ENCODE data around the gene GTF2H2C.
"Not testable (repeated sequence)": the region's sequence is repeated elsewhere in the genome, so short reads cannot be mapped to it uniquely, and the experiment has no call there.

GTF2H2C gene

DNA sequence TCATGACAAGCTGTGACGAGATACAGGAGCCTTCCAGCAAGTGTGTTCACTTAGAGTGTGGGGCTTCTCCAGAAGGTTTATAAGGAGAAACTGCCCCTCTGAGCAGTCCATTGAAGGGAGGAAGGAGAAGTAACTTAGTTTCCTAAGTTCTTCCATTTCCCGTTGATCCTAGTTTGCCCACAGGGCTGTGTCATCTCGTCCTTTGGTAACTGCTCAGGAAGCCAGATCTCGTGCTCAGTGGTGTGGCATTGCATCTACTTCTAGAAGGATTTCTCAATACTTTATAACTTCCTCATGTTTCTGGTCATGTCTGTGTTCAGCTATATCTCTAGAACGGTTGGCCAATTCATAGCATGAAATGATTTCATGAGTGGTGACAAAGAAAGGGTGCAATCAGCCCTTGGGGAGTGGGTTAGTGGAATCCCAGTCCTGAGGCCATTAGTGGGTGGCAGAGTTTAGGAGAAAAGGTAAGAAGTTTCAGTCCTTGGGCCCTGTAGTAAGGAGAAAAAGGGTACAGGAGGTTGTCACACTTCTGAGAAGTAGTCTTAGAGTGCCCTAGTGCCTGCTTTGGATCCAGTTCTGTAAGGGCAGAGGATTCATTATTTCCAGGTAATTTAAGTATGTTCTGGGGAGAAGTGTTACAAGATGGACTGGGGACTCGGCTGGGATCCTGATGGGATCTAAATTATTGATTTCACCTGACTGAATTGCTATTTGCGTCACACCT is 36.3 kb downstream of the GTF2H2C start:
- not testable (repeated sequence) for H3K27me3 ChIP-seq (ENCODE audit: insufficient read depth, poor library complexity, severe bottlenecking); H3K4me1 ChIP-seq (ENCODE audit: insufficient read depth, poor library complexity, severe bottlenecking); H3K9me3 ChIP-seq (ENCODE audit: severe bottlenecking); DNase-seq (ENCODE audit: low spot score); H3K27ac ChIP-seq (ENCODE audit: poor library complexity, severe bottlenecking); ATAC-seq (ENCODE audit: low read depth); H3K36me3 ChIP-seq (ENCODE audit: low read depth); H3K4me3 ChIP-seq (ENCODE audit: severe bottlenecking)

DNA sequence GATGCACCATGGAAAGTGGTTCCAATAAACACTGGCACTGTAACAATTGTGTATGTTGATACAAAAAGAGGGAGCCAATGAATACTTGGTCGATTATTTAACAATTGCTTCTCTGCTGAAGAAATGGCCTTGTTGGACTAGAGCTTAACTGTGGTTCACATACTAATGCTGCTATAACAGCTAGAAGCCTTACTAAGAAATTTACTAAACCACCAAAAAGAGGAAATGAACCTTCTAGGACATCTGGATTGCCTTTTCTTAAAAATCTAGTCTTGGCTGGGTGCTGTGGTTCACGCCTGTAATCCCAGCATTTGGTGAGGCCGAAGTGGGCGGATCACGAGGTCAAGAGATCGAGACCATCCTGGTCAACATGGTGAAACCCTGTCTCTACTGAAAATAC is 42.0 kb downstream of the GTF2H2C start:
- H3K36me3 ChIP-seq (ENCODE audit: low read depth); H3K27me3 ChIP-seq (ENCODE audit: insufficient read depth, poor library complexity, severe bottlenecking); H3K4me1 ChIP-seq (ENCODE audit: insufficient read depth, poor library complexity, severe bottlenecking); DNase-seq (ENCODE audit: low spot score); H3K4me3 ChIP-seq (ENCODE audit: severe bottlenecking); H3K9me3 ChIP-seq (ENCODE audit: severe bottlenecking); ATAC-seq (ENCODE audit: low read depth); H3K27ac ChIP-seq (ENCODE audit: poor library complexity, severe bottlenecking): not testable (repeated sequence)

DNA sequence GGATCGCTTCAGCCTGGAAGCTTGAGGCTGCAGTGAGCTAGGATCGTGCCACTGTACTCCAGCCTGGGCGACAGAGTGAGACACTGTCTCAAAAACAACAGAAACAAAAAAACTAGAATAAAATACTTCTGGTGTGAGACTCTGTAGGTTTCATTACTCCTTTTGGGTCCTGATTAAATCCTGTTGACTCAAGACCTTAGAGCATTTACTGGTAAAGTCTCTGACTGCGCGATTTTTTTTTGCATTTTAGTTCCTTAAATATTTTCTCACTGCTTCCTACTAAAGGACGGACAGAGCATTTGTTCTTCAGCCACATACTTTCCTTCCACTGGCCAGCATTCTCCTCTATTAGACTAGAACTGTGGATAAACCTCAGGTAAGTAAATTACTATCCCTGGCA is 46.8 kb downstream of the GTF2H2C start:
- H3K4me3 ChIP-seq (ENCODE audit: severe bottlenecking); ATAC-seq (ENCODE audit: low read depth); DNase-seq (ENCODE audit: low spot score); H3K36me3 ChIP-seq (ENCODE audit: low read depth); H3K4me1 ChIP-seq (ENCODE audit: insufficient read depth, poor library complexity, severe bottlenecking); H3K27ac ChIP-seq (ENCODE audit: poor library complexity, severe bottlenecking); H3K9me3 ChIP-seq (ENCODE audit: severe bottlenecking); H3K27me3 ChIP-seq (ENCODE audit: insufficient read depth, poor library complexity, severe bottlenecking): not testable (repeated sequence)

DNA sequence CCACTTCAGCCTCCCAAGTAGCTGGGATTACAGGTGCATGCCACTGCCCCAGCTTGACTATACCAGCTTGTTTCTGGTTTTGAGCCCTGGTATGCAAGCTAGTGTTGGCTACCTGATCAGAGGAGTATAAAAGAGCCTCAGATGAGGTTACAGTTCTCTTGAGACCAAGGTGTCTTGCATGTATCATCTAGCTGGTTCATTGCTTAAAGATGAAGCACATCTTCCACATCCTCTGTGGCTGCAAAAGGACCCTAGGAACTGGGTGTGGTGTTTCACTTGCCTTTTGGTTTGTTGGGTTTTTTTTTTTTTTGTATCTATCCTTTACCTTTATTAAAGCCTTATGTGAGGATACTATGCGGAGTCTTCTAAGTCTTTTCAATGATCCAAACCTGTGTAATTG is 47.8 kb downstream of the GTF2H2C start:
- not testable (repeated sequence) for ATAC-seq (ENCODE audit: low read depth); H3K4me1 ChIP-seq (ENCODE audit: insufficient read depth, poor library complexity, severe bottlenecking); H3K27ac ChIP-seq (ENCODE audit: poor library complexity, severe bottlenecking); H3K27me3 ChIP-seq (ENCODE audit: insufficient read depth, poor library complexity, severe bottlenecking); H3K9me3 ChIP-seq (ENCODE audit: severe bottlenecking); H3K36me3 ChIP-seq (ENCODE audit: low read depth); DNase-seq (ENCODE audit: low spot score); H3K4me3 ChIP-seq (ENCODE audit: severe bottlenecking)

DNA sequence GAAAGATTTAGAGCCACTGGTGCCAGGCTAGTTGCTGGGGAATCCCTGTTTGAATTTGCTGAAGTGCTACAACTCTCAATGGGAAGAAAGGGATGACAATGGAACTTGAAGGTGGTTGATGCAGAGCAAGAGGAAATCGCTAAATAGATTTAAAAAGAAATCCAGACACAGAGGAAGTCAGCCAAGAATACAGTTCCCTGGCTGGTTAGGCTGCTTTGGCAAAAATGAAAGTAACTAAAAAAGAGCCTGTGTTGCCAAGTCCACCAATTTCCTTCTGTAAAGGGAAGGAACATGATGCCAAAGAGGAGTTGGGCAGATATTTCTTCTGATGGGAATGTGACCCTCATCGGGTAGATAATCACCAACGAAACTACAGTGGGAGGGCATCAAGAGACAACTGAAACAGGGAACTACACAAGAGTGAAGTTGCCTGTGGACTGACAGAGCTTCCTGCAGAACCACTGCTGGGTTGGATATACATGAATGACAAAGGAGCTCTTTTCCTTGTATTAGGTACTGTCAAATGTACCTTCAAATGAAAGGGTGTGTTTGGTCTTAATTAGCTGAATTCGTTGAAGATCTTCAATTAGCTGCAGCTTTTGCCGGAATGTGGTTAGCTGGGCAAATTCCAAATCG is 49.0 kb downstream of the GTF2H2C start:
- not testable (repeated sequence) for H3K4me3 ChIP-seq (ENCODE audit: severe bottlenecking); DNase-seq (ENCODE audit: low spot score); H3K4me1 ChIP-seq (ENCODE audit: insufficient read depth, poor library complexity, severe bottlenecking); H3K9me3 ChIP-seq (ENCODE audit: severe bottlenecking); H3K27ac ChIP-seq (ENCODE audit: poor library complexity, severe bottlenecking); H3K36me3 ChIP-seq (ENCODE audit: low read depth); H3K27me3 ChIP-seq (ENCODE audit: insufficient read depth, poor library complexity, severe bottlenecking)
- ATAC-seq (ENCODE audit: low read depth): peak; percentile 36; the same call in 1 of the 3 replicates

DNA sequence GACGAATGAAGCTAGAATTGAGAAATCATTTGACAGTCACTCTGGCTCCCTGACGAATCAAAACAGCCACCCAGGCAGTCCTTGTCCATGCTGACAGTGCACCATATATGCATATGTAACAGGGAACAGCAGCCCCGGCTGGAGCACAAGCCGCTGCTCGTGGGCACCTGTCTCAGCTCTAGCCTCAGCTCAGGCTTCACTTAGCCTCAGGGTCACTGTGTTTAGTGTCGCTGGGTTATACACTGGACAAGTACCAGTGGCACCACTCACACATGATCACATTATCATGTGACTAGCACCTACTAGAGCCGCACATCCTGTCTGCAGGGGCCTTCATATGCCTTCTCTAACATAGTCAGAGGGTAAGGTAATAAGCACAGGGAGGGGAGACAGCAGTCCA is 54.9 kb downstream of the GTF2H2C start:
- H3K9me3 ChIP-seq (ENCODE audit: severe bottlenecking); H3K27me3 ChIP-seq (ENCODE audit: insufficient read depth, poor library complexity, severe bottlenecking); H3K27ac ChIP-seq (ENCODE audit: poor library complexity, severe bottlenecking); DNase-seq (ENCODE audit: low spot score); H3K4me1 ChIP-seq (ENCODE audit: insufficient read depth, poor library complexity, severe bottlenecking); H3K4me3 ChIP-seq (ENCODE audit: severe bottlenecking); H3K36me3 ChIP-seq (ENCODE audit: low read depth): not testable (repeated sequence)
- ATAC-seq (ENCODE audit: low read depth): peak; percentile 36; the same call in 1 of the 3 replicates

DNA sequence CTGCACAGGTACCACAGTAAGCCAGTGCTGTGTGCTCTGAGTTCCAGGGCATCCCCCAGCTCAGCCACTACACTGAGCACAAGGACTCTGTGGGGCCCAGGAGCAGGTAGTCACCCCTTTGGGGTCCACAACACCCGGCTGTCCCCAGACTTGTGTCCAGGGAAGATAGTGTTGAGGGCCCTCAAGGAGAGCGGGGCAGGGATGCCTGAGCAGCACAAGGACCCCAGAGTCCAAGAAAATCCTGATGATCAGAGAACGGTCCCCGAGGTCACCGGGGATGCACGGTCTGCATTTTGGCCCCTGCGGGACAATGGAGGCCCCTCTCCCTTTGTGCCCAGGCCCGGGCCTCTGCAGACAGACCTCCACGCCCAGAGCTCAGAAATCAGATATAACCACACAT is 71.9 kb downstream of the GTF2H2C start:
- not testable (repeated sequence) for H3K27ac ChIP-seq (ENCODE audit: poor library complexity, severe bottlenecking); H3K4me3 ChIP-seq (ENCODE audit: severe bottlenecking); H3K4me1 ChIP-seq (ENCODE audit: insufficient read depth, poor library complexity, severe bottlenecking); H3K36me3 ChIP-seq (ENCODE audit: low read depth); H3K9me3 ChIP-seq (ENCODE audit: severe bottlenecking); H3K27me3 ChIP-seq (ENCODE audit: insufficient read depth, poor library complexity, severe bottlenecking); ATAC-seq (ENCODE audit: low read depth)
- peak; percentile 51 for DNase-seq (ENCODE audit: low spot score)

Data from RWPE2 (cell line).